CD4-positive, alpha-beta T cell treated with Interferon alpha-2 for 1 hour (primary cell): Measurements from ENCODE around the gene TWIST2.

Experiments used
- DNase-seq, 2 donors: peaks; one replicate each; pipeline ENCODE4 v3.0.0-alpha.2; 2020 to 2022

TWIST2 gene

GRCh38 chr2:238892796-238893195 is 44.9 kb downstream of the TWIST2 start:
- no peak for DNase-seq

- DNase-seq = no peak
These were observed 45.6 kb downstream of the TWIST2 start for GRCh38 chr2:238893349-238894000.

GRCh38 chr2:238894226-238894949 is 46.5 kb downstream of the TWIST2 start:
- DNase-seq = no peak

GRCh38 chr2:238894950-238895298 is 47.0 kb downstream of the TWIST2 start:
- no peak for DNase-seq

- no peak for DNase-seq
These were observed 47.5 kb downstream of the TWIST2 start for GRCh38 chr2:238895361-238895882.

GRCh38 chr2:238895891-238896600 is 48.2 kb downstream of the TWIST2 start:
- DNase-seq = no peak

GRCh38 chr2:238896641-238897040 is 48.8 kb downstream of the TWIST2 start:
- no peak for DNase-seq

GRCh38 chr2:238897122-238897880 is 49.4 kb downstream of the TWIST2 start:
- DNase-seq = no peak

- DNase-seq = no peak
These were observed 50.0 kb downstream of the TWIST2 start for GRCh38 chr2:238897911-238898311.

- DNase-seq = no peak
These were observed 50.8 kb downstream of the TWIST2 start for GRCh38 chr2:238898534-238899281.

GRCh38 chr2:238899386-238899785 is 51.5 kb downstream of the TWIST2 start:
- no peak for DNase-seq

GRCh38 chr2:238900511-238900910 is 52.6 kb downstream of the TWIST2 start:
- DNase-seq = no peak

GRCh38 chr2:238901461-238902057 is 53.7 kb downstream of the TWIST2 start:
- no peak for DNase-seq

GRCh38 chr2:238902285-238902684 is 54.4 kb downstream of the TWIST2 start:
- DNase-seq = no peak

- no peak for DNase-seq
These were observed 55.3 kb downstream of the TWIST2 start for GRCh38 chr2:238903141-238903540.

GRCh38 chr2:238904177-238904576 is 56.3 kb downstream of the TWIST2 start:
- DNase-seq = no peak

- no peak for DNase-seq
These were observed 56.8 kb downstream of the TWIST2 start for GRCh38 chr2:238904716-238905115.

GRCh38 chr2:238905224-238905623 is 57.3 kb downstream of the TWIST2 start:
- DNase-seq = no peak

GRCh38 chr2:238905644-238906043 is 57.8 kb downstream of the TWIST2 start:
- DNase-seq = no peak

GRCh38 chr2:238906254-238906935 is 58.5 kb downstream of the TWIST2 start:
- no peak for DNase-seq
